KG1 (cell line): ENCODE measurements around the gene FAM222A.
"Not testable (repeated sequence)": the region's sequence is repeated elsewhere in the genome, so short reads cannot be mapped to it uniquely, and the experiment has no call there.

Source experiments
- DNase-seq: peaks from one replicate; lab custom pipeline; 2025; lab: John Stamatoyannopoulos, UW

Gene FAM222A

GRCh38 chr12:109693653-109694600, 19.7 kb upstream of the FAM222A start:
- no peak for DNase-seq

- not testable (repeated sequence) for DNase-seq
Observed at GRCh38 chr12:109694629-109695028, 19.0 kb upstream of the FAM222A start.

GRCh38 chr12:109695416-109695815, 18.2 kb upstream of the FAM222A start:
- no peak for DNase-seq

- no peak for DNase-seq
Observed at GRCh38 chr12:109695961-109696461, 17.6 kb upstream of the FAM222A start.

- no peak for DNase-seq
Observed at GRCh38 chr12:109696485-109697269, 16.9 kb upstream of the FAM222A start.

GRCh38 chr12:109697270-109697553, 16.4 kb upstream of the FAM222A start:
- DNase-seq, result no peak

GRCh38 chr12:109697877-109698468, 15.7 kb upstream of the FAM222A start:
- DNase-seq, result no peak

- DNase-seq, result no peak
Observed at GRCh38 chr12:109698820-109699219, 14.8 kb upstream of the FAM222A start.

GRCh38 chr12:109701064-109701463, 12.6 kb upstream of the FAM222A start:
- DNase-seq, result no peak

GRCh38 chr12:109702111-109702841, 11.3 kb upstream of the FAM222A start:
- DNase-seq, result no peak

GRCh38 chr12:109703684-109704083, 9.9 kb upstream of the FAM222A start:
- no peak for DNase-seq

- no peak for DNase-seq
Observed at GRCh38 chr12:109704371-109705098, 9.1 kb upstream of the FAM222A start.

GRCh38 chr12:109705291-109705690, 8.3 kb upstream of the FAM222A start:
- DNase-seq, result no peak

GRCh38 chr12:109706398-109706746, 7.3 kb upstream of the FAM222A start:
- no peak for DNase-seq

- DNase-seq, result no peak
Observed at GRCh38 chr12:109706747-109707469, 6.7 kb upstream of the FAM222A start.

- no peak for DNase-seq
Observed at GRCh38 chr12:109707470-109707821, 6.2 kb upstream of the FAM222A start.

GRCh38 chr12:109708939-109709338, 4.7 kb upstream of the FAM222A start:
- DNase-seq, result no peak

GRCh38 chr12:109709401-109709991, 4.1 kb upstream of the FAM222A start:
- DNase-seq, result no peak

GRCh38 chr12:109710205-109710746, 3.3 kb upstream of the FAM222A start:
- no peak for DNase-seq
